Measurements from ENCODE around the gene BBIP1. TPM values are rescaled to one million over a fixed set of nuclear protein-coding genes. Genes with fewer than 3 reads are reported as not detected.
A peak's percentile ranks its signal among the peaks of the same experiment; 100 is the strongest.

Gene BBIP1
- total and polyA plus RNA-seq, 10 of the 15 experiments (the other 5 are each of a cell fraction or from before 2014, with no cell fraction given), result 13.8 to 40.8 (median 31.3) TPM

DNA sequence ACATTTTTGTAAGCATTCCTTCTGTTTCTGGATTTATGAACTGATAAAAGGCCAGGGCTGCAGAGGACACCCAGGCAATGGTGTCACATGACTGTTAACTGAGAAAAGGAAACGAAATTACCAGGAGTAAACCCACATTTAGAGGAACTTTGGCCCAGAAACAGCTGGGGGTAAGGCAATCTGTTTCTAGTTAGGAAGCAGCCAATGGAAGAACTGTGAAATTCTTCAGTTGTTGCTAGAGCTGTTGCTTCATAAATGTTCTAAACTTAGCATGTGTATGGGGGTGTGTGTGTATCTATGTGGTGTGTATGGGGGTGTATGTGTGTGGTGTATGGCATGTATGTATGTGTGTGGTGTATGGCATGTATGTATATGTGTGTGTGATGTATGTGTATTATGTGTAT is 59.0 kb downstream of the BBIP1 start (continued):
- TF ChIP-seq, protein P1, sequence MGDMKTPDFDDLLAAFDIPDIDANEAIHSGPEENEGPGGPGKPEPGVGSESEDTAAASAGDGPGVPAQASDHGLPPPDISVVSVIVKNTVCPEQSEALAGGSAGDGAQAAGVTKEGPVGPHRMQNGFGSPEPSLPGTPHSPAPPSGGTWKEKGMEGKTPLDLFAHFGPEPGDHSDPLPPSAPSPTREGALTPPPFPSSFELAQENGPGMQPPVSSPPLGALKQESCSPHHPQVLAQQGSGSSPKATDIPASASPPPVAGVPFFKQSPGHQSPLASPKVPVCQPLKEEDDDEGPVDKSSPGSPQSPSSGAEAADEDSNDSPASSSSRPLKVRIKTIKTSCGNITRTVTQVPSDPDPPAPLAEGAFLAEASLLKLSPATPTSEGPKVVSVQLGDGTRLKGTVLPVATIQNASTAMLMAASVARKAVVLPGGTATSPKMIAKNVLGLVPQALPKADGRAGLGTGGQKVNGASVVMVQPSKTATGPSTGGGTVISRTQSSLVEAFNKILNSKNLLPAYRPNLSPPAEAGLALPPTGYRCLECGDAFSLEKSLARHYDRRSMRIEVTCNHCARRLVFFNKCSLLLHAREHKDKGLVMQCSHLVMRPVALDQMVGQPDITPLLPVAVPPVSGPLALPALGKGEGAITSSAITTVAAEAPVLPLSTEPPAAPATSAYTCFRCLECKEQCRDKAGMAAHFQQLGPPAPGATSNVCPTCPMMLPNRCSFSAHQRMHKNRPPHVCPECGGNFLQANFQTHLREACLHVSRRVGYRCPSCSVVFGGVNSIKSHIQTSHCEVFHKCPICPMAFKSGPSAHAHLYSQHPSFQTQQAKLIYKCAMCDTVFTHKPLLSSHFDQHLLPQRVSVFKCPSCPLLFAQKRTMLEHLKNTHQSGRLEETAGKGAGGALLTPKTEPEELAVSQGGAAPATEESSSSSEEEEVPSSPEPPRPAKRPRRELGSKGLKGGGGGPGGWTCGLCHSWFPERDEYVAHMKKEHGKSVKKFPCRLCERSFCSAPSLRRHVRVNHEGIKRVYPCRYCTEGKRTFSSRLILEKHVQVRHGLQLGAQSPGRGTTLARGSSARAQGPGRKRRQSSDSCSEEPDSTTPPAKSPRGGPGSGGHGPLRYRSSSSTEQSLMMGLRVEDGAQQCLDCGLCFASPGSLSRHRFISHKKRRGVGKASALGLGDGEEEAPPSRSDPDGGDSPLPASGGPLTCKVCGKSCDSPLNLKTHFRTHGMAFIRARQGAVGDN (IDR thresholded peaks at IDR 0.05), result no peak
- TF ChIP-seq, protein P2, sequence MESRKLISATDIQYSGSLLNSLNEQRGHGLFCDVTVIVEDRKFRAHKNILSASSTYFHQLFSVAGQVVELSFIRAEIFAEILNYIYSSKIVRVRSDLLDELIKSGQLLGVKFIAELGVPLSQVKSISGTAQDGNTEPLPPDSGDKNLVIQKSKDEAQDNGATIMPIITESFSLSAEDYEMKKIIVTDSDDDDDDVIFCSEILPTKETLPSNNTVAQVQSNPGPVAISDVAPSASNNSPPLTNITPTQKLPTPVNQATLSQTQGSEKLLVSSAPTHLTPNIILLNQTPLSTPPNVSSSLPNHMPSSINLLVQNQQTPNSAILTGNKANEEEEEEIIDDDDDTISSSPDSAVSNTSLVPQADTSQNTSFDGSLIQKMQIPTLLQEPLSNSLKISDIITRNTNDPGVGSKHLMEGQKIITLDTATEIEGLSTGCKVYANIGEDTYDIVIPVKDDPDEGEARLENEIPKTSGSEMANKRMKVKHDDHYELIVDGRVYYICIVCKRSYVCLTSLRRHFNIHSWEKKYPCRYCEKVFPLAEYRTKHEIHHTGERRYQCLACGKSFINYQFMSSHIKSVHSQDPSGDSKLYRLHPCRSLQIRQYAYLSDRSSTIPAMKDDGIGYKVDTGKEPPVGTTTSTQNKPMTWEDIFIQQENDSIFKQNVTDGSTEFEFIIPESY (IDR thresholded peaks at IDR 0.05), result no peak
- TF ChIP-seq, protein P3, sequence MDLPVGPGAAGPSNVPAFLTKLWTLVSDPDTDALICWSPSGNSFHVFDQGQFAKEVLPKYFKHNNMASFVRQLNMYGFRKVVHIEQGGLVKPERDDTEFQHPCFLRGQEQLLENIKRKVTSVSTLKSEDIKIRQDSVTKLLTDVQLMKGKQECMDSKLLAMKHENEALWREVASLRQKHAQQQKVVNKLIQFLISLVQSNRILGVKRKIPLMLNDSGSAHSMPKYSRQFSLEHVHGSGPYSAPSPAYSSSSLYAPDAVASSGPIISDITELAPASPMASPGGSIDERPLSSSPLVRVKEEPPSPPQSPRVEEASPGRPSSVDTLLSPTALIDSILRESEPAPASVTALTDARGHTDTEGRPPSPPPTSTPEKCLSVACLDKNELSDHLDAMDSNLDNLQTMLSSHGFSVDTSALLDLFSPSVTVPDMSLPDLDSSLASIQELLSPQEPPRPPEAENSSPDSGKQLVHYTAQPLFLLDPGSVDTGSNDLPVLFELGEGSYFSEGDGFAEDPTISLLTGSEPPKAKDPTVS (IDR thresholded peaks at IDR 0.05; ENCODE audit: low read depth, low read length), result no peak
- TF ChIP-seq MEF2A (IDR thresholded peaks at IDR 0.05; ENCODE audit: insufficient read depth, low read depth, low read length) (0 out of 2 replicates have a peak, but pooled peaks have one; percentile 49), RBBP5 (conservative IDR thresholded peaks at IDR 0.05) (no peak), HCFC1 (IDR thresholded peaks at IDR 0.05; ENCODE audit: low read length) (no peak), ZZZ3 (IDR thresholded peaks at IDR 0.05; ENCODE audit: control insufficient read depth, insufficient read length, low read depth) (no peak), ASH2L (IDR thresholded peaks at IDR 0.05; ENCODE audit: borderline replicate concordance, low read depth) (no peak), YBX1 (IDR thresholded peaks at IDR 0.05) (no peak), RFX5 (IDR thresholded peaks at IDR 0.05; ENCODE audit: low read depth, low read length) (no peak)
- TF ChIP-seq, protein P4, sequence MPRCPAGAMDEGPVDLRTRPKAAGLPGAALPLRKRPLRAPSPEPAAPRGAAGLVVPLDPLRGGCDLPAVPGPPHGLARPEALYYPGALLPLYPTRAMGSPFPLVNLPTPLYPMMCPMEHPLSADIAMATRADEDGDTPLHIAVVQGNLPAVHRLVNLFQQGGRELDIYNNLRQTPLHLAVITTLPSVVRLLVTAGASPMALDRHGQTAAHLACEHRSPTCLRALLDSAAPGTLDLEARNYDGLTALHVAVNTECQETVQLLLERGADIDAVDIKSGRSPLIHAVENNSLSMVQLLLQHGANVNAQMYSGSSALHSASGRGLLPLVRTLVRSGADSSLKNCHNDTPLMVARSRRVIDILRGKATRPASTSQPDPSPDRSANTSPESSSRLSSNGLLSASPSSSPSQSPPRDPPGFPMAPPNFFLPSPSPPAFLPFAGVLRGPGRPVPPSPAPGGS (IDR thresholded peaks at IDR 0.05; ENCODE audit: borderline replicate concordance, insufficient read depth, low read depth, low read length, poor library complexity, severe bottlenecking), result no peak
- TF ChIP-seq, protein P5, sequence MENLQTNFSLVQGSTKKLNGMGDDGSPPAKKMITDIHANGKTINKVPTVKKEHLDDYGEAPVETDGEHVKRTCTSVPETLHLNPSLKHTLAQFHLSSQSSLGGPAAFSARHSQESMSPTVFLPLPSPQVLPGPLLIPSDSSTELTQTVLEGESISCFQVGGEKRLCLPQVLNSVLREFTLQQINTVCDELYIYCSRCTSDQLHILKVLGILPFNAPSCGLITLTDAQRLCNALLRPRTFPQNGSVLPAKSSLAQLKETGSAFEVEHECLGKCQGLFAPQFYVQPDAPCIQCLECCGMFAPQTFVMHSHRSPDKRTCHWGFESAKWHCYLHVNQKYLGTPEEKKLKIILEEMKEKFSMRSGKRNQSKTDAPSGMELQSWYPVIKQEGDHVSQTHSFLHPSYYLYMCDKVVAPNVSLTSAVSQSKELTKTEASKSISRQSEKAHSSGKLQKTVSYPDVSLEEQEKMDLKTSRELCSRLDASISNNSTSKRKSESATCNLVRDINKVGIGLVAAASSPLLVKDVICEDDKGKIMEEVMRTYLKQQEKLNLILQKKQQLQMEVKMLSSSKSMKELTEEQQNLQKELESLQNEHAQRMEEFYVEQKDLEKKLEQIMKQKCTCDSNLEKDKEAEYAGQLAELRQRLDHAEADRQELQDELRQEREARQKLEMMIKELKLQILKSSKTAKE (IDR thresholded peaks at IDR 0.05; ENCODE audit: low read depth, poor library complexity, severe bottlenecking), result no peak
- TF ChIP-seq, protein P6, sequence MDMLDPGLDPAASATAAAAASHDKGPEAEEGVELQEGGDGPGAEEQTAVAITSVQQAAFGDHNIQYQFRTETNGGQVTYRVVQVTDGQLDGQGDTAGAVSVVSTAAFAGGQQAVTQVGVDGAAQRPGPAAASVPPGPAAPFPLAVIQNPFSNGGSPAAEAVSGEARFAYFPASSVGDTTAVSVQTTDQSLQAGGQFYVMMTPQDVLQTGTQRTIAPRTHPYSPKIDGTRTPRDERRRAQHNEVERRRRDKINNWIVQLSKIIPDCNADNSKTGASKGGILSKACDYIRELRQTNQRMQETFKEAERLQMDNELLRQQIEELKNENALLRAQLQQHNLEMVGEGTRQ (IDR thresholded peaks at IDR 0.05; ENCODE audit: borderline replicate concordance, low read depth, low read length), result no peak
- TF ChIP-seq, protein P7, sequence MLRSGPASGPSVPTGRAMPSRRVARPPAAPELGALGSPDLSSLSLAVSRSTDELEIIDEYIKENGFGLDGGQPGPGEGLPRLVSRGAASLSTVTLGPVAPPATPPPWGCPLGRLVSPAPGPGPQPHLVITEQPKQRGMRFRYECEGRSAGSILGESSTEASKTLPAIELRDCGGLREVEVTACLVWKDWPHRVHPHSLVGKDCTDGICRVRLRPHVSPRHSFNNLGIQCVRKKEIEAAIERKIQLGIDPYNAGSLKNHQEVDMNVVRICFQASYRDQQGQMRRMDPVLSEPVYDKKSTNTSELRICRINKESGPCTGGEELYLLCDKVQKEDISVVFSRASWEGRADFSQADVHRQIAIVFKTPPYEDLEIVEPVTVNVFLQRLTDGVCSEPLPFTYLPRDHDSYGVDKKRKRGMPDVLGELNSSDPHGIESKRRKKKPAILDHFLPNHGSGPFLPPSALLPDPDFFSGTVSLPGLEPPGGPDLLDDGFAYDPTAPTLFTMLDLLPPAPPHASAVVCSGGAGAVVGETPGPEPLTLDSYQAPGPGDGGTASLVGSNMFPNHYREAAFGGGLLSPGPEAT (IDR thresholded peaks at IDR 0.05; ENCODE audit: low read depth), result 0 out of 2 replicates have a peak, but pooled peaks have one; percentile 16

All from GM12878 (cell line).